Stomach (tissue), 9 donors: ENCODE measurements around the gene TFAP2B. TPM values are rescaled to one million over a fixed set of nuclear protein-coding genes. Genes with fewer than 3 reads are reported as not detected.

Source experiments
- DNase-seq, 2 donors: peaks; one replicate each; pipeline versions ENCODE4 v3.0.0 to v3.0.0-alpha.2; 2013 to 2019
- H3K27ac ChIP-seq, 5 donors: fragments of 200-600 bp in 4 of 5; sonication (generic) in 4 of 5; one replicate each; pipeline ENCODE4 v1.5.1; 2013 to 2019; ENCODE audit warnings: mild to moderate bottlenecking in 1 of 5, moderate library complexity in 1 of 5
- H3K27me3 ChIP-seq, 3 donors: fragments of 200-600 bp; sonication (generic); one replicate each; pipeline ENCODE4 v1.5.1; 2017 to 2019; ENCODE audit warnings: mixed run types in 1 of 3
- H3K36me3 ChIP-seq, 4 donors: fragments of 200-600 bp; sonication (generic); 1 replicate in 3 of 4; 2 replicates in 1 of 4; pipeline ENCODE4 v1.5.1; 2016 to 2019
- H3K4me1 ChIP-seq, 4 donors: fragments of 200-600 bp; sonication (generic); one replicate each; pipeline ENCODE4 v1.5.1; 2016 to 2019
- H3K4me3 ChIP-seq, 4 donors: fragments of 200-600 bp; sonication (generic) in 3 of 4; one replicate each; pipeline ENCODE4 v1.5.1; 2016 to 2019; ENCODE audit warnings: mild to moderate bottlenecking in 1 of 4
- H3K9me3 ChIP-seq, 4 donors: fragments of 200-600 bp; sonication (generic); one replicate each; pipeline ENCODE4 v1.5.1; 2016 to 2019
- CTCF ChIP-seq, 7 experiments: fragments of 450-650 bp in 4 of 7; fragments of 200-600 bp in 3 of 7; sonication (generic) in 3 of 7; IDR thresholded peaks; one replicate each; pipeline ENCODE4 v1.5.1; 2016 to 2019; ENCODE audit warnings: antibody characterized with exemption in 7 of 7, control low read depth in 2 of 7, mild to moderate bottlenecking in 1 of 7
- EP300 ChIP-seq: sonication (generic); formaldehyde crosslinking; IDR thresholded peaks from one replicate; pipeline ENCODE4 v1.6.1; 2017; ENCODE audit warnings: antibody characterized with exemption
- POLR2A ChIP-seq, 4 donors: fragments of 450-650 bp; IDR thresholded peaks; one replicate each; pipeline ENCODE4 v1.6.1; 2016; ENCODE audit warnings: antibody characterized with exemption in 4 of 4, control low read depth in 2 of 4, mild to moderate bottlenecking in 1 of 4, moderate library complexity in 1 of 4
- POLR2AphosphoS5 ChIP-seq, 3 donors: sonication (generic); formaldehyde crosslinking; IDR thresholded peaks; one replicate each; pipeline ENCODE4 v1.6.1; 2016; ENCODE audit warnings: antibody characterized with exemption in 3 of 3
- WGBS, 5 donors: extraction: QIAGEN DNeasy Blood & Tissue Kit in 3 of 5; methylation state at CpG; one replicate each; pipeline versions ENCODE4 v1.1.5 to v1.1.7; 2013 to 2018; 5-methylcytosine and 5-hydroxymethylcytosine counted together
- intact Hi-C: fragments of 100-400 bp; cut with DNase I; formaldehyde crosslinking; loops from one replicate; pipeline ENCODE4 v1.15.1; 2023; ENCODE audit warnings: low total_unique reads
- polyA plus RNA-seq, 3 donors: library from polyadenylated mRNA; stranded (reverse); fragments of 200-250 nt; gene quantifications; one replicate each; pipeline ENCODE4 v1.2.3, GENCODE V29; 2013
- total RNA-seq, 5 donors: library from RNA; depleted of rRNA; stranded (reverse); fragments of >200 nt; gene quantifications; one replicate each; pipeline versions ENCODE4 v1.1.0 to v1.2.3, GENCODE V29; 2014 to 2016
- donor health status: healthy with polysubstance abuse.
- donor health status: Bipolar disorder and iron deficiency.
- donor health status: healthy.

TFAP2B gene
- total and polyA plus RNA-seq, 8 donors: under 0.01 to 1.9 TPM; not detected in 6

GRCh38 chr6:50820869-50821264 is 2.2 kb downstream of the TFAP2B start:
- Histone ChIP-seq H3K27me3 (peaks cover 30 to 98% (median 90%) of the 10 kb centered on the region in 3 donors), H3K27ac (no peak overlapping the region), H3K4me3 (peak overlapping the region in 2 of 4 donors; percentile 35 to 54), H3K9me3 (no peaks in the 10 kb centered on the region), H3K4me1 (peaks cover 11 to 37% (median 23%) of the 10 kb centered on the region in 4 donors), H3K36me3 (no peaks in the 10 kb centered on the region)
- intact Hi-C loops: no loop called here
- TF ChIP-seq EP300 (no peak), POLR2A (IDR thresholded peaks at IDR 0.05) (no peak), CTCF (IDR thresholded peaks at IDR 0.05) (no peak), POLR2AphosphoS5 (IDR thresholded peaks at IDR 0.05) (no peak)
- WGBS, 5 donors: 5 to 9% (median 6%) methylated on average over 5 of the region's 5 CpGs
- DNase-seq: no peak

- Histone ChIP-seq H3K4me1 (peaks cover 11 to 34% (median 21%) of the 10 kb centered on the region in 4 donors), H3K9me3 (no peaks in the 10 kb centered on the region), H3K36me3 (no peaks in the 10 kb centered on the region), H3K4me3 (no peak overlapping the region), H3K27ac (no peak overlapping the region), H3K27me3 (peaks cover 36 to 100% (median 96%) of the 10 kb centered on the region in 3 donors)
- 6 to 10% (median 9%) methylated on average over 20 of the region's 20 CpGs for WGBS, 5 donors
- intact Hi-C loops: no loop called here
- TF ChIP-seq EP300 (no peak), CTCF (IDR thresholded peaks at IDR 0.05) (no peak), POLR2A (IDR thresholded peaks at IDR 0.05) (no peak), POLR2AphosphoS5 (IDR thresholded peaks at IDR 0.05) (no peak)
- no peak for DNase-seq
Observed at GRCh38 chr6:50821441-50822077, 2.9 kb downstream of the TFAP2B start.

GRCh38 chr6:50822078-50822476 is 3.4 kb downstream of the TFAP2B start:
- WGBS, 5 donors: 3 to 6% (median 5%) methylated on average over 6 of the region's 6 CpGs
- no peak for DNase-seq
- no peaks in the 10 kb centered on the region for H3K9me3 ChIP-seq
- TF ChIP-seq CTCF (IDR thresholded peaks at IDR 0.05) (no peak), EP300 (no peak), POLR2A (IDR thresholded peaks at IDR 0.05) (no peak), POLR2AphosphoS5 (IDR thresholded peaks at IDR 0.05) (no peak)
- H3K36me3 ChIP-seq: no peaks in the 10 kb centered on the region
- intact Hi-C loops: no loop called here
- H3K27ac ChIP-seq: no peak overlapping the region
- no peak overlapping the region for H3K4me3 ChIP-seq
- peaks cover 11 to 34% (median 21%) of the 10 kb centered on the region in 4 donors for H3K4me1 ChIP-seq
- peaks cover 36 to 100% (median 96%) of the 10 kb centered on the region in 3 donors for H3K27me3 ChIP-seq

GRCh38 chr6:50823094-50823920 is 4.6 kb downstream of the TFAP2B start:
- Histone ChIP-seq H3K4me3 (no peak overlapping the region), H3K27me3 (peaks cover 36 to 100% (median 98%) of the 10 kb centered on the region in 3 donors)
- TF ChIP-seq POLR2AphosphoS5 (IDR thresholded peaks at IDR 0.05): no peak

More at GRCh38 chr6:50823094-50823920, 4.6 kb downstream of the TFAP2B start:
- no peak overlapping the region for H3K27ac ChIP-seq
- no peaks in the 10 kb centered on the region for H3K9me3 ChIP-seq
- intact Hi-C loops: no loop called here
- DNase-seq: no peak
- 5 to 11% (median 9%) methylated on average over 32 to 46 of the region's 46 CpGs for WGBS, 5 donors
- peaks cover 11 to 34% (median 21%) of the 10 kb centered on the region in 4 donors for H3K4me1 ChIP-seq
- H3K36me3 ChIP-seq: no peaks in the 10 kb centered on the region
